Astrocyte of the spinal cord (primary cell): ENCODE measurements around the gene TAX1BP1.
A peak's percentile ranks its signal among the peaks of the same experiment; 100 is the strongest.

Source experiments
- DNase-seq: peaks from one replicate; pipeline ENCODE4 v3.0.0; 2011; ENCODE audit warnings: low read depth, low spot score
- H3K4me3 ChIP-seq: 2 replicates; pipeline ENCODE4 v1.5.1; 2011; ENCODE audit warnings: low read depth, mild to moderate bottlenecking, low read length, moderate library complexity
- CTCF ChIP-seq: IDR thresholded peaks from 2 replicates; pipeline ENCODE4 v1.5.1; 2012; ENCODE audit warnings: low read depth, mild to moderate bottlenecking, low read length, inconsistent platforms
- in situ Hi-C: cut with HindIII; loops from 2 replicates; pipeline ENCODE4 v1.10.0; 2017; ENCODE audit warnings: low sequenced_read_pairs

TAX1BP1 gene

DNA sequence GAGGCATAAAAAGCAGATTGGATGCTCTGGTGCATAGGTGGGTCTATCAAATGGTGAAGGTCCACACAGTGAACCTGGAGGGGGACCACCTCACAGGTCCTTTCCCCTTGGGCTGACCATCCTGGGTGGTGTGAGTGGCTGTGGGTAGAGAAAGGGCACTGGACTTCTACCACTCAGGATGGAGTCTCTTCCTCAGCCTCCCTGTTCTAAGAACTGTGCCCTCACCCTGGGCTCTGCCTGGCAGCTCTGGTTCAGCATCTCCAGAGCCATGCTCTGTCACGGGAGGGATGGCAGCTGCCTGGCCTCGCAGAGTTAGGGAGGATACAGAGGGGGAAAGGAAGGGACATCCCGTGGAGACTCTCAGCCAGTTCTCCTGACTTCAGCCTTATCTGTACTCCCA lies 121.8 kb downstream of the TAX1BP1 start:
- in situ Hi-C loops = no loop called here
- no peak overlapping the region for H3K4me3 ChIP-seq
- DNase-seq = no peak
- TF ChIP-seq CTCF = no peak

GRCh38 chr7:27863880-27864279 lies 123.9 kb downstream of the TAX1BP1 start:
- in situ Hi-C loops = no loop called here
- peak; percentile 88 for DNase-seq
- no peak overlapping the region for H3K4me3 ChIP-seq

GRCh38 chr7:27866256-27866655 lies 126.3 kb downstream of the TAX1BP1 start:
- H3K4me3 ChIP-seq = no peak overlapping the region
- TF ChIP-seq CTCF = no peak
- DNase-seq = no peak
- in situ Hi-C loops = no loop called here

More at GRCh38 chr7:27863880-27864279, 123.9 kb downstream of the TAX1BP1 start:
- no peak for TF ChIP-seq CTCF

DNA sequence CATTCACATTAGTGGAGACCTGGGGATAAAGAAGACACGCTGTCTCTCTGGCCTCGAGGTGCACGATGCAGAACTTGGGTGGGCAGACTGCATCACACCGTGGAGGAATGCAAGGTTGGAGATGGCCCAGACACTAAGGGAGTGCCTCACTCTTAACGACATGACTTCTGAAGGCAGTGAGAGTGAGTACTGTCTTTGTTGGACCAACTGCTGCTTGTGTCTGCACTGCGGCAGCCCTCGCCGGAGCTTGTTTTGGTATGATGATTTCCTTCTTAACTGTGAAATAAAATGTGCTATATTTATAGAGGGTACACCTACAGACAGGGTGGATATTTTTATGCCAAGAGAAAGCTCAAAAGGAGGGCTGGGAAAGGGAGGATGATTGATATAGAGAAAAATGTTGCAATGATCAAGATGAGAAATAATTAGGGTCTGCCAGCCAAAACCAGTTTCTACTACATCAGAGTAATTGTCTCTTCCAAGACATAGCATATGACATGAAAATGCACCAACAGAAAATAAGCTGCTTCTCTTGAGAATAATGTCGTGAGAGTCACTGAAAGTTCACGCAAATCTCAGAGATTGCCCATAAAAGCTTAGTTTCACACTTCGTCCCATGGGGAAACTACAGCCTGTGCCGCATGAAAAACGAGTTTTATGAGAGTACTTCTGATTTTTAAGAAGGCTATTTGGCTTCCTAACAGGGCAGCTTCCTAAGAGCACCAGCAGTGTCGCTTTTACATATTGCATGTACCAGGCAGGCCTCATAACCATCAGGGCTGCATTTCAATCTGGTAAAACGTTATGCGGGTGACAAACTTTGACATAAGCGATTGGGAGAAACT lies 127.1 kb downstream of the TAX1BP1 start:
- no peak for DNase-seq
- in situ Hi-C loops = no loop called here
- no peak for TF ChIP-seq CTCF
- no peak overlapping the region for H3K4me3 ChIP-seq

DNA sequence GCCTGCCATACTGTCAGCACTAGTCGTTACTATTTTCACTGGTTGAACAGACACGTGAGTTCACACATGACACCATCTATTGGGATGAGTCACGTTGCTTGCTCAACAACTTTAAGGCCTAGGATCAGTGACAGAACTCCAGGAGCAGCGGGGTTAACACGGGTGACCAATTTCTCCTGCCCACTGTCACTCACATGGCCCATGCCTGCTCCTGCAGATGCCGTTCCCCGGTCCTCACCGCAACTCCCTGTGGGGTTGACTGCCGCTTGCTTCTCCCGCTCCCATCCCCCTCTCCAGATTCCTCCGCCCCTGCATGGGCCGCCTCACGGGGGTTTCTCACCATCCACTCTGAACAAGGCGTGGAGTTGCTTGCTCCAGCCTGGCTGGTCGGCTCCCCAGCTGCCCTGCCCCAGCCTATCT lies 128.2 kb downstream of the TAX1BP1 start:
- no peak for TF ChIP-seq CTCF
- DNase-seq = no peak
- in situ Hi-C loops = no loop called here
- no peak overlapping the region for H3K4me3 ChIP-seq

DNA sequence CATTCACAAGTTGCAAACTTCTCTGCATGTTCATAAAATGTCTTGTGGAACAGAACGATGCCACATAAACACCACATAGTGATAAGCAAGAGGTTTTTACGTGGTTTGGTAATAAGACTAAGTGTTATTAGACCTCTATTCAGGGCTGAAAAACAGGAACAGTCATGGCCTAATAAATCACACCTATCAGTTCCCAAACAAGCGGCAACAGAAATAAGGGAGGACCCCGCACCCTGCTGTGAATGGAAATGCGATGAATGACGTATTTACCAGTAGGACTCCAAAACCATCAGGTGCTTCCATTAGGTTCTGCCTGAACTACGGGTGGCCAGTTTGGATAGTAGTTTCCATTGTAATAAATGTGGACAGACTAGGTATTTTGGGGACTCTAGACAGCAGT lies 129.1 kb downstream of the TAX1BP1 start:
- in situ Hi-C loops = no loop called here
- no peak for TF ChIP-seq CTCF
- no peak overlapping the region for H3K4me3 ChIP-seq

GRCh38 chr7:27870595-27870994 lies 130.6 kb downstream of the TAX1BP1 start:
- no peak overlapping the region for H3K4me3 ChIP-seq
- DNase-seq = no peak
- in situ Hi-C loops = no loop called here
- no peak for TF ChIP-seq CTCF

More for the DNA sequence above, 129.1 kb downstream of the TAX1BP1 start:
- DNase-seq = no peak
